HG02870 (cell line): ENCODE results near the gene IDH2.
A peak's percentile ranks its signal among the peaks of the same experiment; 100 is the strongest.

Experiments
- ATAC-seq: cut with Tn5 transposase; IDR thresholded peaks from one replicate; pipeline ENCODE4 v1.9.1; 2021; ENCODE audit warnings: mild to moderate bottlenecking, moderate library complexity; ENCODE audit not compliant: unreplicated experiment

The IDH2 gene

DNA sequence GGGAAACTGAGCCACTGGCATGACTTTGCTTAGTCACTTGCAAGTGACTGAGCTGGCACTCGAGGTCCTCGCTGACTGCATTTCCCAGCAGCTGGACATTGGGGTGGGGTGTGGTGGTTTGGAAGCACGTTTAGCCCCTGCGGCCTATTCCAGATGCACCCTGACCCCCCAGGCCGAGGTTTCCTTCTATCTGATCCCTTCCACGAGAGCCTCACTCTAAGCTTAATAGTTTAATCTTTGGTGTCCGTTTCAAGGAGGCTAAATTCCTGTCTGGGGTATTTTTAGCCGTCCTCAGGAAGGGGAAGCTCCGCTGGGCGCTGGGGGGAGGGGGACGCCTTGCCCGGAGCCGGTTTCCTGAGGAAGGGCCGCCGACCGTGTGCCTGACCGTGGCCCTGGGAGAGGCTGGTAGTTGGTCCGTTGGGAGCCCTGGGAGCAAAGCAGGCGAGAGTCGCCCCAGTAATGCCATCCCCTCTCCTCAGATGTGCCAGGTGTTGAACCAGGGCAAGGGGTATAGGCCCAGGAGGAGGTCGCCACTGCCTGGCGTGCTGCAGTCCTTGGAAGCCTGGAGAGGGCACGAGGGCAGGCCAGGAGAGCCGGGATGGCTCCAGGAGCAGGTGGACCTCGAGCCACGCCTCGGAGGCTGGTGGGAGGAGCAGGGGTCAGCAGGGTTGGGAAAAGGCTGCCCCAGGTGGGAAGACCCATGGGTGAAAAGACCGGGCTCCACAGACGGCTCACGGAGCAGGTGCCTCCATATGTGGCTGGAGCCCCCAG lies 37.2 kb downstream of the IDH2 start:
- ATAC-seq: no peak

DNA sequence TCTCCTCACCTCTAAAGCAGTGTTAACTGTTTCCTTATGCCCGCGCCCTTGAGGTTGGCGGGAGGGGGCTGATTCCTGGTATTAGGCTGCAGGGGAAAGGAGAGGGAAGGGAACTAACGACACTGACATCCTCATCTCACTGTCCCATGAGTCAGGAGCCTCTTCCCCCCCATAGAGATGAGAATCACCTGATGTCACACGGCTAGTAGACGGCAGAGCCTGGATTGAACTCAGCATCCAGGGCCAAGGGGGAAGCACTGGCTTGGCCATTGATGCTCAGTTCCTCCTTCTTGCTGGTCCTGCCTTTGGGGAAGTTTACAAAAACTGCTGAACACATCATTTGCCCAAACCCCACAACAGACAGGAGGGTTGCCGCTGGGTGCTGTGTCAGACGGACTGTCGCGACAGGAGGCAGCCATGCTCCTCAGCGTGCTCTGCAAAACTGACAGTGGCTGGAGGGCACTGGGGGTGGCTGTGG lies 38.5 kb downstream of the IDH2 start:
- no peak for ATAC-seq

DNA sequence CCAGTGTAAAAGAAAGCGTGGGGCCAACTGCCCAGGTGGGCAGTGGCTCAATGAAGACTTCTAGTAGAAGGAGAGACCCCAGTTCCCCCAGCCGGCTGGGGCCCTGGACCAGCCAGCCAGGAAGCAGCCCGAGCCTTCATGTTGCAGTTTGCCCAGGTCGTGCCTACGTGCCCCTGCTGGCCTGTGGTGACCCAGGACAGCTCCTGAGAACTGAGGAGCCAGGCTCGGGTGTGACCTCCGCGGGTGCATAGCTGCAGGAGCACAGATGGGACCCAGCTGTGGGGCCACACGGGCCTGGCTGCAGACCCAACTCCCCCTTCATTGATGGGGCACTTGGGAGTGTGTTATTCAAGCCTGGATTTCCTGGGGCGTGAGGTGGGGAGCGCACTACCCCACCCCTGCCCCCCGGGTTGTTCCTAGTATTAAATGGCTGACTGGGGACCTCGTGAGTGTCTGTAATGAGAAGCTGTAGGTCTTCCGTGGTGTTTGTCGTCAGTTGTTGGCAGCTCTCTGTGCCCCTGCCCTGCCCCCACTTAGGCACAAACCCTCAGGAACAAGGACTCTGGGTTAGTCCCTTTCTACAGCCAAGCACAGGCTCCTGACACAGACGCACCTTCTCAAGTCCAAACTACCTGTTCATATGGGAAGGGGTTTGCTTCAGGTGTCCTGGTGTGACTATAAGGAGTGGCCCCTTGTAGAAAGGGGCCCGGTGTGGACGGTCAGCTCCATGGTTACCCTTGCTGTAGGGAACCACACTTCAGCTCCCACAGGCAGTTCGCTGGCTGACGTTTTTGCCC lies 39.1 kb downstream of the IDH2 start:
- ATAC-seq: no peak

DNA sequence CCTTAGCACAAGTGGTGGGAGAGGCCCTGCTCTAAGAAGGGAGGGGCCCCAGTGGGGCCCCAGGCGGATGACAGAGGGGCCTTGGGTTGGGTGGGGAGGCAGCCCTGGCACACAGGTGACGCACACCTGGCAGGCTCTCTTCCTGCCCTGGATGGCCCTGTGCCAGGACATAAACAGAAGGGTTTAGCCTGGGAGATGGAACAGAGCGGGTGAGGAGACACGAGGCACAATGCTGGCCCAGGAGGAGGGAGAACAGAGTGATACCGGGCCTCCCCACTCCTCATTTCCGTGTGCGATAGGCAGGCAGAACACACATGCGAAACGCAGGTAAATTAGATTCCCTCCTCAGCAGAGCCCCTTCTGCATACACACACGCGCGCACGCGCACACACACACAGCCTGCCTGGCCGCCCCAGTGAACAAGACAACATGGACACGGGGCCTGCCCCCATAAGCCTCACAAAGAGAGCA lies 39.8 kb downstream of the IDH2 start:
- no peak for ATAC-seq

DNA sequence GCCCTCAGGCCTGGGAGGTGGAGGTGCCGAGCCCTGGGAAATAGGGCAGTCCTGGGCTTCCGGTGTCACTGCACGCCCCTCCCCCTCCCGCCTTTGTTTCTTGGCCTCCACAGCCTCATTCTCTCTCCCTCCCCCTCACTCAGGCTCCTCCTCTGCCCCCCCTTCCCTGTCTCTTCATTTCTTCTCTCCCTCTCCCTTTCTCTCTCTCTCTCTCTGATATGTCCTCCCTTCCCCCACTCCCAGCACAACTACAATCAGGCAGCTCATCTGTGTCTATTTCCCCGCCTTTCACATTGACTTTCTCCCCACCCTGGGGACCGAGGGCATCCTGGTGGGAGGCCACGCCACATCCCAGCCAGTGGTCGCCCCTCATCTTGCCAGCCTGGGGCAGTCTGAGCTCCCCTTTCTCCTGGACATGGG lies 40.2 kb downstream of the IDH2 start:
- ATAC-seq: no peak

DNA sequence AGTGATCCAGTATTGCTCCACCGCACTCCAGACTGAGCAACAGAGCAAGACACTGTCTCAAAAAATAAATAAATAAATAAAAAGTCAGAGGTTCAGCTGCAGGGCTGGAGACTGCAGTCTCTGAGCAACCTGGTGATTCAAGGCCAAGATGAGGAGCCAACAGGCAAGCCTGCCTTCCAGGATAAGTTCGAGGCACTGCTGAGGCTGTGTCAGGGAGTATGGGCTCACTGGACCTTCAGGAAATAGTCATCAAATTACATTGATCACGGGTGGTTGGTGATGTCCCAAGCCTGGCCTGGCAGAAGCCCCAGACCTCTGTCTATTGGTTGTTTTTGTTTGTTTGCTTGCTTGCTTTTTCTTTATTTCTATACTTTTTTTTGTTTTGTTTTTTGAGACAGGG lies 41.5 kb downstream of the IDH2 start:
- ATAC-seq: no peak

DNA sequence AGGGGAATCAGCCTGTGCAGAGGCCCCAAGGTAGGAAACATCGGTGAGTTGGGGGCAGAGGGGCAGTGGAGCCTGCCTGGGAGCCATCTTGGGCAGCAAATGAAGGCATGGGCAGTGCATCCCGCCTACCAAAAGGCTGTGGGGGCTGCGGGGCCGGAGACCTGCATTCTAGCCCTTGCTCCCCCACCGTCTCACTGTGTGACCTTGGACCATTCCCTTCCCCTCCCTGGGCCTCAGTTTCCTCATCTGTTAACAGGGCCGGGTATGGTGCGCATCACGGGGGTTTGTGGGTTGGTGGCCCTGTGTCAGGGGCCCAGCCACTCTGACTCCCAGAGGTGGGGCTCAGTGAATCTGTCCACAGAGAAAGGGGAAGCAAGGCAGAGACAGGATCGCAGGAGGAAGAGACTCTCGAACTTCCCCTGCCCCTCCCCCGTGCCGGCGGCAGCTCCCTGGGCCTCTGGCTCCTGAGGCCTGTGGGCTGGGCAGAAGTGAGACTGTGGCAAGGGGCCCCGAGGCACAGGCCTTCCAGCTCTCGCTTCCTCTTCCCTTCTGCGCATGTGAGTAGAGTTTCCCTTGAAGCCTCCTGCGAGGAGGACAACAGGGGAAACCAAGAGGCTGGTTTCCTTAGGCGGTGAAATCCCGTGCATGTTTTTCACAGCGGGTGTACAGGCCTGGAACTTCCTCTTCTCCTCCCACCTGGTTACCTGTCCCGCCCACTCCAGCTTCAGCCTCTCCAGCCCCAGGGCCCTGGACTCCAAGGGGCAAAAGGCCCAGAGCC lies 42.9 kb downstream of the IDH2 start:
- peak; percentile 78 for ATAC-seq

DNA sequence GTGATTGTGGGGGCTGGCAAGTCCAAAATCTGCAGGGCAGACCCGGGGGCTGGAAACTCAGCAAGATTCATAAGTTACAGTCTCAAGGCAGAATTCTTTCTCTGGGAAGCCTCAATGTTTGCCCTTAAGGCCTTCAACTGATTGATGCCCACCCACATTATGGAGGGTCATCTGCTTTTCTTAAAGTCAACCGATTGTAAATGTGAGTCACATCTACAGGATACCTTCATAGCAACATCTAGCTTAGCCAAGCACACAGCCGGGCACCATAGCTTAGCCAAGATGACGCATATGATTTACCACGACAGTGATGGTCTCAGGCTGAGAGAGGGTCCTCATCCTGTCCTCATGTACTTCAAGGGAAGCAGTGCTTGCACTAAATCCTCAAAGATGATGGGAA lies 43.5 kb downstream of the IDH2 start:
- no peak for ATAC-seq

DNA sequence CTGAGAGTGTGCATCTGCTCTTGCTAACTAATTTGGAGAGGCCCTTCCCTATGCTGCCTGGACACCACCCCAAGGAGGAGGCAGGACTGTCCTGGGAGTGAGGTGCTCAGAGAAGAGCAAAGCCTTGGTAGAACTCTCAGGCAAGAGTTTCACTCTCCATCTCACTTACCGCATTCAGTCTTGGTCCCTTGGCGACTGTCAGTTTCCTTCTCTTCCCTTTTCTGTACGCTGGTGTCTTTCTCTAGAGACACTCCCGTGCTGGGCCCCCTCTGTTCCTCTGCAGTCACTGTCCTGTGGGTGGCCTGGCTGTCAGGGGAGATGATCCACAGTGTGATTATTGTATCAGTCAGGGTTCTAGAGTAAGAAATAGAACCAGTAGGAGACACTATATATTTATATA lies 44.0 kb downstream of the IDH2 start:
- ATAC-seq: no peak

DNA sequence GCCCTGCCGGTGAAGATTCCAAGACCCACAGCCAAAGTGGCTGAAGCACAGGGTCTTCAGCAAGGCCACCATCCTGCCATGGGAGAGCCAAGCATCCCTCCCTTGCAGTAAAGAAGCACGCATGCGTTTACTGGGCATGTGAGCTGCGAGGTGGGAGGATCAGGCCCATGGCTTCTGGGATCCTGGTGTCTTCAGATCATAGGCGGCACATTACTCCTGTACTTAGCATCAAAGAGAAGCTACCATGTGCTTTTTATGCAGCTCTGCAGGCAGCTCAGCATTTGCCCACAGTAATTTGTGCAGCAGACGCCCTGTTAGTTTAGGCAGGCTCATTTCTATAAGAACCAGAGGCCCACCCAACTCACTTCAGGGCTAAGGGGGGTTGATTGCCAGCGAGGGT lies 45.7 kb downstream of the IDH2 start:
- ATAC-seq: no peak

DNA sequence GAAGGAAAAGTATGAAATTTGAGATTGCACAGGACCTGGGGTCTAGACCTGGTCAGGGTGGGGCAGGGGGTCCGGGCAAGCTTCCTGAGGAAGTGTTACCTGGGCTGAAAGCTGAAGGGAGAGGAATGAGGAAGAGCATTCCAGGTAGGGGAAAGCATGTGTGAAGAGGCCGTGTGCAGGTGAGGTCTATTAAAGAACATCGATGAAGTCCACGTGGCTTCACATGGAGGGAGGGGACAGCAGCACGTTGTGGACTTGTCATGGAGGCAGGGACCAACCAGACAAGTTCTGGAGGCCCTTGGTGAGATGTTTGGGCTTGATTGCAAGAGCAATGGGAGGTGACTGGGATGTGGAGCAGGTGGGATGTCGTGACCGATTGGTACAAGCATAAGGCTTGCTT lies 47.1 kb downstream of the IDH2 start:
- no peak for ATAC-seq

DNA sequence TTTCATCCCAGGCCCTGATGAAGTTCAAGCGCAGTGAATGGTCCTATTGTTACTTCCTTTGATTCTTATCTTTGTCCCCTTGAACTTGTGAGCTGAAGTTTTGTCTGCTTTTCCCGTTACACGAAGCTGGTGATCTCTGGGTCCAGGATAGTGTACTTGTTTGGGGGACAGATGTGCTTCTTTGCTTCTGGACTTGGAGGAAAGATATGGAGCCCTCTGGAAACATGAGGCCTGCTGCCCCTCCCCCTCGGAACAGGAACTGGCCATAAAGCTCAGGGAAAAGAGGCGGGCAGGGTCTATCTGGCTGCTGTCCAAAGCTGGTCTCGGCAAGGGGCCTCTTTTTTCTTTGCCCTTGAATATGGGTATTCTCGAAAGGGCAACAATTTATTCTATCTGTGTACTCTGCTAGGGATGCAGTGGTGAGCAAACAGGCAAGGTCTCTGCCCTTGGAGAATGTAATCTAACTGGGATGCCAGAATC lies 47.6 kb downstream of the IDH2 start:
- no peak for ATAC-seq

DNA sequence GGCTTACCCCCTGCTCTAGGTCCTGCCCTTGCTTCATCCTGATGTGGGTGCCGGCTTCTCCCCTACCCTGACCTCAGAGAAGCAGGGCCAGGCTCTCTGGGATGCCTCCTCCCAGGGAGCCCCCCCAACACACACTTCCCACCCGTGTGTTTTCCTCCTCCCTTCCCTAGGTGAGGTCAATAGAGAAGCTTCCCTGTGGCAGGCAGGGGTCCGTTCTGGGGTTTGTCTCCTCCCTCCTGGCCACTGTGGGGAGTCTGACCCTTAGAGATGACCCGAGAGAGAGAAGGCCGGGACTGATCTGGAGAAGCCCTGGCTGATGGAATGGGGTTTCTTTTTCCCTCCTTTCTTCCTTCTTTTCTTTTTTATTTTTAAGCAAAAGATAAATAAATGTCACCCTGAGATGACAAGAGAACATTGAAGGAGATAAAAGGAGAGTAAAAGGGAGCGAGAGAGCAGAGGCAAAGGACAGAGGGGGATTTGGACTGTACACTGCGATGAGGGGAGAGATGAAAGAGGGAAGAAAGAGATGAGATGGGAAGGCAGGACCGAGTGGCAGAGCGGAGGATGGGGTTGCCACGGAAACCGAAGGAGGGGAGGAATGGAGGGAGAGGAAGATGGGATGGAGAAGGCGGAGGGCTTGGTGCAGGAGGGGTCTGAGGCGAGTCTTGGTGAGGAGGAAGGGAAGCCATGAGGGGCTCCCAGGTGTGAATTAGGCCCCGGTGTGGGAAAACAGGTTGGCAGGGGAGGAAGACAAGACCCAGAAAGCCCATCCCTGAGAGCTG lies 48.4 kb downstream of the IDH2 start:
- no peak for ATAC-seq

DNA sequence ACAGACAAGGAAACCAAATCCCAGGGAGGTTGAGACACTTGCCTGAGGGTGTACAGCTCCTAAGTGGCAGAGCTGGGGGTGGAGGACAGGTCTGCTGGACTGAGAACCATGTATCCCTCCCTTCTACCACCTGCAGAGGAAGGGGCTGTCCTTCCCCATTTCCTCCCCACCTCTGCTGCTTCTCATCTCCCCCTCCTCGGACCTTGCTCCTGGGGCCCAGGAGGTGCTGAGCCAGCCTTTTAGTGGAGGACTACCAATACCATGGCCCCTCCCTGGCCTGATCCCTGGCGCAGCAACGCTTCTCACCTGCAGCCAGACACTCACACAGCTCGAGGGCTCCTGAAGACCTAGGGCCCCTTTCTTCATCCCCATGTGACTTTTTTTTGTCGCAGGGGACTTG lies 50.4 kb downstream of the IDH2 start:
- ATAC-seq: no peak

DNA sequence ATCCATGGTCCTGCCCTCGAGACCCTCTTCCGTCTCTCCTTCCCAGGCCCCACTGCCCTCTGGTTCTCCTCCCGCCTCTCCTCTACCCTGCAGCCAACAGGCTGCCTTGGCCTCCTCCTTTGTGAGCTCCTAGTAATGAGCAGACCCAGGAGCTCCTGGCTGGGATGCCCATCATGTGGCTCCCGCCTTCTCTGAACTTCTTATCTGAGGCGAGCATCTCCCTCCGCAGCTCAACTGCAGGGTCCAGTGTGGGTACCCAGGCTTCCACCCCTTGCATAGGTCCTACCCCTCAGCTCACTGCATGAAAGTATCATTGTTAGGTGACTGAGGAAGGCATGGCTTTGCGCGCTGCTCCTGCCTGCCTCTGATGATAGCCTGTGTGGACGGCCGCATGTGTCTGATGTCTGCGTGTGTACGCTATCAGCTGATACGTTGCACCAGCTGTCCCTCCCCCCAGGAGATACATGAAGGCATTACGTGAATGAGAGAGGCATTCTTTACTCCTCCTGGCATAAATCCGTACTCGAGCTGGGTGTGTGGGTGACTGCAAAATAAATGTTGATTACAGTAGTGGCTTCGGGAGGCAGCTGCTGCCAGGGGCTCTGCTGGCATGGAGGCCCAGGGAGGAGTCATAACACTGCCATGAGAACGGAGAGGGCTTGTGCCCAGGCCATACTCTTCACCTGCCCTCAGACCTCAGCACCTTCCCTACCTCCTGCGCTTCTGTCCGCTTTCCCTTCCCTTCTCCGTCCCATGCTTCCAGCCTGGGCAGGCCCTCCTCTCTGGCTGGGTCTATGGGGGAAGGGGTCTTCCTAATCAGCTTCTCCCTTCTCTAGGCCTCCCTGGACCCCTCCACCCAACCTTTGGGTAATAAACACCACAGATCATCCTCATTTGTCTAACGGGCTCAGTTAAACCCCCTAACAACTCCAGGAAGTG lies 52.3 kb downstream of the IDH2 start:
- no peak for ATAC-seq

DNA sequence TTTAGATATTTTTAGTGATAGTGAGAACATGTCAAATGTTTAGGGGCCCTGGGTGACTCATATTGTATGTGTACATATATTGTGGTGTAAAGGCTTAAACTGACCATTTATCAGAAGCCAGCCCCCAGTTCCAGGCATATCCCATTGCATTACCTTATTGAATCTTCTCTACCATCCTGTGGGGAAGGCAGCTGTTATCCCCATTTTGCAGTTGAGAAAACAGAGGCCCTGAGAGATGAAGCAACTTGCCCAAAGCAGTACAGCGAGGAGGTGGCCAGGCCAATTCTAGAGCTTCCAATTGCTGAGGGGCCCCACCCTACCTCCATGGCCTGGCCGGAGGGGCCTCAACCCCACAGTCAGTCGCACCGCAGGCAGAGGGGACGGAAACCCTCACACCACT lies 53.2 kb downstream of the IDH2 start:
- no peak for ATAC-seq

DNA sequence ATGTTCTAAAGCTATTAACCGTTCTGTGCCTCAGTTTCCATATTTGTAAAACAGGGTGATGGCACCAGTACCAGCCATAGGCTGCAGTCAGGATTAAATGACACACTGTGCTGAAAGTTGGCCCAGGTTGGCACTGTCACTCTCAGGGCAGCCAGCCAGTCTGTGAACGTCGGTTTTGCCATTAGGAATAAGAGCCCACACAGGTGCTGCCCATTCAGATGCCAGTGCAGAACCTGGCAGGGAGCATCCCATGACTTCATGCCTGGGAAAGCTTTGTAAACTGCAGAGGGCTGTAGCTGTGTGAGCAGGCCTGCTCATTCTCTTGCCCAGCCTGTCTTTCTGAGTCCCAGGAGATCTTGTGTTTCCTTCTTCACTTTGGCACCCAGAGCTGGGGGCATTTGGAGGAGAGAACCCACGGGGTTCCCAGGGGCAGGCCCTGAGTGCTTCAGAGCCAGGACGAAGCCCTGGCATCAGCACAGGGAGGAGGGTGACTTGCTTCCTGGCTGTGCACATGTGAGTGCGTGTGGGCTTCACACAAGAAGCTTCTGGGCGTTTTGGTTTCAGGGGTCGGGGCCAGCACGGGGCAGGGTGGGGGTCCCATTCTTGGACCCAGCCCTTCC lies 54.2 kb downstream of the IDH2 start:
- ATAC-seq: no peak

DNA sequence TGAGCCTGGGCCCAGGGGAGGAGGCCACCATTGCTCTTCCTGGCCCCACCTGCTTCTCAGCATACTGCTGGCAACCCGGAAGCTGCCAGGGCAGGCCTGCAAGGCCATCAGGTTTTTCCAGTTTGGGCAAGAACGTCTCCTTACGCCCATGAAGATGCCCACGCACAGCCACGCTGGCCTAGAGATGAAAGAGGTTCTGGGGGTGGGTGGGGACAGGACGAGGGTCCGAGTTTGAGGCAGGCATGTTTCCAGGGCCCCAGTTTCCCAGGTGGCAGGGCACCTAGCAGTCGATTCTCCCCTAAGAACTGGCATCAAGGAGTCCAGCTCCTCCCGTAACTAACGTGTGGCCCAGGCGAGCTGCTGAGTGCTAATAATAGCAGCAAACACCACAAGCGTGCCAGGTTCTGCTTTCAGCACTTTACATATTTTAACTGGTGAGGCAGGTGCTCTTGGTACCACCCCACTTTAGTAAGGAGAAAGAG lies 55.3 kb downstream of the IDH2 start:
- no peak for ATAC-seq

DNA sequence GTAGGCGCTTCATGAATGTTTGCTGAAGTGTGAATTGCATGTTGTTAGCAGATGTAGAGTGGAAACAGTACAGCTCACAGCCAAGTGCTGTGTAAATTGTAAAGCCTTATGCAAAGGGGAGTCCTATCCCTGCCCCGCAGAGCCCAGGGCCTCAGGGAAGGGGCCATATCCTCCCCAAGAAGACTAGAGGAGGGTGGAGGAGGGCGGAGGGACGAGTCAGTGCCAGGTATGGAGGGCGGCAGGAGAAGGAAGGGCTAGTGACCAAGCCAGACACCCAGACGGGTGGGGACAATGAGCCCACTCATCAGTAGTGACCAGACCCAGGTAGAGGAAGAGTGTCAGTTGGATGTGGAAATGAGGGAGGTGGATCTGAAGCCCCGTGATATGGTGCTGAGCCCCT lies 56.0 kb downstream of the IDH2 start:
- ATAC-seq: no peak
